ENCODE measurements around the gene PCDH9. TPM values are rescaled to one million over a fixed set of nuclear protein-coding genes. Genes with fewer than 3 reads are reported as not detected.

Gene PCDH9
- total and polyA plus RNA-seq, 8 donors = 0.46 to 3.8 (median 1.5) TPM

DNA sequence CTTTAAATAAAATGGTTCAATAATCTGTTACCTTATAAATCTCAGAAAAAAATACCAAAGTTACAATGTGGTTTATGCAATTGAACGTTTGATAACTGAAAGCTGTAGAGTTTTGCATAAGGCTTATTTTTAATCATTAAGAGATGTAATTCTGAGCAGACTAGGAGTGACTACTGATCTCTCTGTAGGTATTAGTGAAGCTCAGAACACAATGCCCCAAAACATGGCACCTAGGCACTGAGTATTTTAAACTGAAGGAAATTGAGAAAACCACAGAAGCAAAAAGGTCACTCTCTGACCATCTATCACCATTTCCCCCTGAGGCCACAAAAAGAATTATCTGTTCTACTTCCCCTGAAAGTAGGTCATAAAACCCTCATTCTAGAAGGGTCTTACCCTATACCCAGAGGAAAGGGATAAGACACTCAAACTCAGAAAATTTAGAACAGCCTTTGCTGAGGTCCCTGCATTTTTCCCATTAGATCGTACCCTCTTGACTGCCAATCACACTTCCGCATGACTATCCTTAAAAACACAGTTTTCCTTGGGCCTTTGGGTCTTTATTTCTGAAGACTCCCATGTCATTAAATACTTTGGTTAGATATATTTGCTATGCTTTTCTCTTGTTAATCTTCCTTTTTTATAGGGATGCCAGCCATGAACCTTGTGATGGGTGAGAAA, 158.1 kb downstream of the PCDH9 start:
- intact Hi-C loops (cut with DNase I) = no loop called here
- H3K4me3 ChIP-seq = no peak overlapping the region
- no peak for FAIRE-seq
- no peaks in the 10 kb centered on the region for H3K4me1 ChIP-seq
- no peaks in the 10 kb centered on the region for H3K36me3 ChIP-seq
- no peak for ATAC-seq
- no peak for DNase-seq
- H3K27ac ChIP-seq = no peak overlapping the region
- WGBS, 2 donors = 88 to 89% methylated on average over 3 of the region's 3 CpGs
- TF ChIP-seq, protein P1, sequence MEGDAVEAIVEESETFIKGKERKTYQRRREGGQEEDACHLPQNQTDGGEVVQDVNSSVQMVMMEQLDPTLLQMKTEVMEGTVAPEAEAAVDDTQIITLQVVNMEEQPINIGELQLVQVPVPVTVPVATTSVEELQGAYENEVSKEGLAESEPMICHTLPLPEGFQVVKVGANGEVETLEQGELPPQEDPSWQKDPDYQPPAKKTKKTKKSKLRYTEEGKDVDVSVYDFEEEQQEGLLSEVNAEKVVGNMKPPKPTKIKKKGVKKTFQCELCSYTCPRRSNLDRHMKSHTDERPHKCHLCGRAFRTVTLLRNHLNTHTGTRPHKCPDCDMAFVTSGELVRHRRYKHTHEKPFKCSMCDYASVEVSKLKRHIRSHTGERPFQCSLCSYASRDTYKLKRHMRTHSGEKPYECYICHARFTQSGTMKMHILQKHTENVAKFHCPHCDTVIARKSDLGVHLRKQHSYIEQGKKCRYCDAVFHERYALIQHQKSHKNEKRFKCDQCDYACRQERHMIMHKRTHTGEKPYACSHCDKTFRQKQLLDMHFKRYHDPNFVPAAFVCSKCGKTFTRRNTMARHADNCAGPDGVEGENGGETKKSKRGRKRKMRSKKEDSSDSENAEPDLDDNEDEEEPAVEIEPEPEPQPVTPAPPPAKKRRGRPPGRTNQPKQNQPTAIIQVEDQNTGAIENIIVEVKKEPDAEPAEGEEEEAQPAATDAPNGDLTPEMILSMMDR (IDR thresholded peaks at IDR 0.05) = no peak
- H3K9me3 ChIP-seq = no peaks in the 10 kb centered on the region
- no peaks in the 10 kb centered on the region for H3K27me3 ChIP-seq

DNA sequence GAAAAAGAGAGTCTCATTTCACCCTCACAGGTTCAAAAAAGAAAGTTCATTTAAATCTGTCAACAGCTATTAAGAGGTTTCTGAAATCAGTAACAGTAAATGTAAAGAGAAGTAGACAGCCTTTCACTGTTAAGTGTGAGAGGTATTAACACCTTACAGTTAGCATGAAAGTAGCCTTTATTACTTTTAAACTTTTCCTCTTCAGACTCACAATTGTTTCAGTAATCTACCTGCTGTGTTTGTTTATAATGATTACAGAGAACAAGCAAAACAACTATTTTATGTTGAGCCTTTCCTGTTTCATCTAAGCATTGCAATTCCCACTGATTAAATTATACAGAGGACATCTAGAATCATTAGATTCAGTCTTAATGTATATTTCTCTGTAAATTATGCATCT, 159.8 kb downstream of the PCDH9 start:
- Histone ChIP-seq H3K4me1 (no peaks in the 10 kb centered on the region), H3K9me3 (no peaks in the 10 kb centered on the region), H3K27ac (no peak overlapping the region), H3K4me3 (no peak overlapping the region), H3K36me3 (no peaks in the 10 kb centered on the region), H3K27me3 (no peaks in the 10 kb centered on the region)
- ATAC-seq = no peak
- FAIRE-seq = no peak
- TF ChIP-seq, protein P1 (IDR thresholded peaks at IDR 0.05) = no peak
- DNase-seq = no peak
- intact Hi-C loops (cut with DNase I) = no loop called here

DNA sequence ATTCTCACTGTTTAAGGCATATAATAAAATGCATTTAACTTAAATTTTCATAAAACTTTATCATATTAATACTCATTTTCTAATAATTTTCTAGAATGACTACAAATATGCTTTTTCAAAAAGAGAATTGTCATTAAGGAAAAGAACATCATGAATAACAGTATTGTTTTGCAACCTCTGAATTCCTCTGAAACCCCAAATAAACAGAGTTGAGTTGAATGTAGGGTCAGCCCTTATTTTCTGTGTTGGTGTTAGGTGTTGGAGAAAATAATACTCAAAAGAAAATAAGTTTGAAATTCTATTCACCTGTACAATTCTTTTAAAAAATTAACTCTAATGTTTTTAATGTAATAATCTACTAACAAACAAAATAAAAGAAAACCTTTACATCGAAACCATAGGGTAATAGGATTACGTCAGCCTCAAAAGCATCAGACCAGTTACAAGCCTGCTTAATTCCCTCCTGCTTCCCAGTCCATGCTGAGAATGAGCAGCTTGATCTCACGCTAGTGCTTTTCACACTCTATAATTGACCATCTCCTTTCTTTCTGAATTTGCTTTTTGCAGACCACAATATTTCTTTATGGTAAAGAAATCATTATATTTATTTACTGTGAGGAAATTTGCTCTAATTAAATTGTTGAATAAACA, 160.9 kb downstream of the PCDH9 start:
- DNase-seq = no peak
- no peak for ATAC-seq
- no peaks in the 10 kb centered on the region for H3K4me1 ChIP-seq
- intact Hi-C loops (cut with DNase I) = no loop called here
- no peaks in the 10 kb centered on the region for H3K36me3 ChIP-seq
- WGBS, 2 donors = 91 to 93% methylated on average over 3 of the region's 3 CpGs
- no peak overlapping the region for H3K4me3 ChIP-seq
- H3K27ac ChIP-seq = no peak overlapping the region
- peak; percentile 17 for FAIRE-seq
- H3K27me3 ChIP-seq = no peaks in the 10 kb centered on the region
- H3K9me3 ChIP-seq = no peaks in the 10 kb centered on the region
- TF ChIP-seq, protein P1 (IDR thresholded peaks at IDR 0.05) = no peak

GRCh38 chr13:67064920-67065319, 165.2 kb downstream of the PCDH9 start:
- ATAC-seq (no peak), FAIRE-seq (no peak), DNase-seq (no peak)
- WGBS, 2 donors = 73 to 80% methylated on average over 2 of the region's 2 CpGs
- TF ChIP-seq, protein P1 (IDR thresholded peaks at IDR 0.05) = no peak
- no peak overlapping the region for H3K4me3 ChIP-seq
- H3K36me3 ChIP-seq = no peaks in the 10 kb centered on the region
- H3K4me1 ChIP-seq = no peaks in the 10 kb centered on the region
- H3K27ac ChIP-seq = no peak overlapping the region
- H3K27me3 ChIP-seq = no peaks in the 10 kb centered on the region
- H3K9me3 ChIP-seq = no peaks in the 10 kb centered on the region
- intact Hi-C loops (cut with DNase I) = no loop called here

- no peak overlapping the region for H3K4me3 ChIP-seq
- no peaks in the 10 kb centered on the region for H3K36me3 ChIP-seq
- FAIRE-seq (no peak), DNase-seq (no peak), ATAC-seq (no peak)
- TF ChIP-seq, protein P1 (IDR thresholded peaks at IDR 0.05) = no peak
- H3K4me1 ChIP-seq = no peaks in the 10 kb centered on the region
- no peaks in the 10 kb centered on the region for H3K9me3 ChIP-seq
- intact Hi-C loops (cut with DNase I) = no loop called here
- no peak overlapping the region for H3K27ac ChIP-seq
- 89 to 94% methylated on average over 3 of the region's 3 CpGs for WGBS, 2 donors
- H3K27me3 ChIP-seq = no peaks in the 10 kb centered on the region
These were observed 167.1 kb downstream of the PCDH9 start for GRCh38 chr13:67063036-67063435.
